Loucy (cell line): ENCODE data around the gene PLSCR5.
A peak's percentile ranks its signal among the peaks of the same experiment; 100 is the strongest.

Source experiments
- H2AFZ ChIP-seq: fragments of 200-600 bp; sonication (generic); 2 replicates; pipeline ENCODE4 v1.6.0; 2016; ENCODE audit warnings: antibody characterized with exemption, mild to moderate bottlenecking, low read length, moderate library complexity
- H3F3A ChIP-seq: fragments of 200-600 bp; 2 replicates; pipeline ENCODE4 v1.6.0; 2016; ENCODE audit warnings: antibody characterized with exemption, low read depth, mild to moderate bottlenecking
- H3K27me3 ChIP-seq: fragments of 200-600 bp; sonication (generic); 2 replicates; pipeline ENCODE4 v1.6.1; 2014; ENCODE audit warnings: low read length, mild to moderate bottlenecking; ENCODE audit not compliant: insufficient read depth, poor library complexity, severe bottlenecking
- H3K36me3 ChIP-seq: fragments of 200-600 bp; sonication (generic); 2 replicates; pipeline ENCODE4 v1.6.1; 2016; ENCODE audit warnings: low read length; ENCODE audit not compliant: insufficient read depth
- H3K4me1 ChIP-seq: fragments of 200-600 bp; sonication (generic); 2 replicates; pipeline ENCODE4 v1.5.1; 2014; ENCODE audit warnings: low read length, mild to moderate bottlenecking; ENCODE audit not compliant: insufficient read depth, poor library complexity, severe bottlenecking
- H3K4me2 ChIP-seq: fragments of 200-600 bp; sonication (generic); 2 replicates; pipeline ENCODE4 v1.6.0; 2014; ENCODE audit warnings: antibody characterized with exemption, low read length, low read depth, mild to moderate bottlenecking; ENCODE audit not compliant: poor library complexity, severe bottlenecking
- H3K4me3 ChIP-seq: fragments of 200-600 bp; sonication (generic); 2 replicates; pipeline ENCODE4 v1.5.1; 2014; ENCODE audit warnings: low read length, mild to moderate bottlenecking, mixed read lengths; ENCODE audit not compliant: poor library complexity, severe bottlenecking
- H3K79me2 ChIP-seq: fragments of 200-600 bp; sonication (generic); 2 replicates; pipeline ENCODE4 v1.6.1; 2014; ENCODE audit warnings: low read length; ENCODE audit not compliant: insufficient read depth
- H3K9ac ChIP-seq: fragments of 200-600 bp; sonication (generic); 2 replicates; pipeline ENCODE4 v1.6.0; 2014; ENCODE audit warnings: mild to moderate bottlenecking, low read depth, low read length, moderate library complexity; ENCODE audit not compliant: poor library complexity, severe bottlenecking
- H3K9me2 ChIP-seq: fragments of 200-600 bp; sonication (generic); replicated peaks from 2 replicates; pipeline ENCODE4 v1.6.1; 2016; ENCODE audit warnings: low read depth, low read length, mixed read lengths
- H3K9me3 ChIP-seq: fragments of 200-600 bp; sonication (generic); 2 replicates; pipeline ENCODE4 v1.6.1; 2014; ENCODE audit warnings: mild to moderate bottlenecking, antibody characterized with exemption, low read length, low read depth; ENCODE audit not compliant: insufficient read depth
- H4K20me1 ChIP-seq: fragments of 200-600 bp; sonication (generic); 2 replicates; pipeline ENCODE4 v1.6.0; 2014; ENCODE audit warnings: antibody characterized with exemption, low read length, mild to moderate bottlenecking; ENCODE audit not compliant: insufficient read depth, poor library complexity, severe bottlenecking
- EZH2phosphoT487 ChIP-seq: fragments of 200-600 bp; IDR thresholded peaks from 2 replicates; pipeline ENCODE4 v1.6.1; 2018; ENCODE audit warnings: antibody characterized with exemption, mild to moderate bottlenecking, moderate library complexity, borderline replicate concordance
- TF ChIP-seq, protein P1 (sequence below): fragments of 200-600 bp; sonication (generic); conservative IDR thresholded peaks from 2 replicates; pipeline ENCODE4 v1.5.1; 2014; ENCODE audit warnings: mild to moderate bottlenecking, antibody characterized with exemption, low read length

The PLSCR5 gene

DNA sequence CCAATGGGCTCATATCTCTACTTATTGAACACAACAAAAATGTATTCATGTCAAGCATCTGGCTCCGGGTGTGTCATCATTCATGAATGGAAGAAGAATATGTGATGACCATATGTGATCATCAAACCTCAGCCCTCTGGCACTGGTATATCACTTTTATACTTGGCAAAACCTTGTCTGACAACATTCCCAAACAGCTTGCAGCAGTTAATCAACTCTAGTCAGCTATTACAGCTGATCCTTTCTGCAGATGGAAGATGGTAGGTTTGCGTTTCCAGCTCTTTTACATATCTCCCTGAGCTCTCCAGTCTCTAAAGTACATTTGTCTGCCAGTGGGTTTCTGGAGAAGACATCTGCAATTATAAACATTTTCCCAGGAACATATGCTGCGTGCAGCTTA is 6.6 kb downstream of the PLSCR5 start:
- H3K4me1 ChIP-seq, result no peaks in the 10 kb centered on the region
- H3K9me2 ChIP-seq, result no peaks in the 10 kb centered on the region
- no peak overlapping the region for H3K4me3 ChIP-seq
- H3K27me3 ChIP-seq, result no peaks in the 10 kb centered on the region
- H3F3A ChIP-seq, result no peaks in the 10 kb centered on the region
- H3K9ac ChIP-seq, result no peak overlapping the region
- no peaks in the 10 kb centered on the region for H3K36me3 ChIP-seq
- no peak overlapping the region for H2AFZ ChIP-seq
- no peak overlapping the region for H3K4me2 ChIP-seq
- no peak for TF ChIP-seq EZH2phosphoT487
- TF ChIP-seq, protein P1, sequence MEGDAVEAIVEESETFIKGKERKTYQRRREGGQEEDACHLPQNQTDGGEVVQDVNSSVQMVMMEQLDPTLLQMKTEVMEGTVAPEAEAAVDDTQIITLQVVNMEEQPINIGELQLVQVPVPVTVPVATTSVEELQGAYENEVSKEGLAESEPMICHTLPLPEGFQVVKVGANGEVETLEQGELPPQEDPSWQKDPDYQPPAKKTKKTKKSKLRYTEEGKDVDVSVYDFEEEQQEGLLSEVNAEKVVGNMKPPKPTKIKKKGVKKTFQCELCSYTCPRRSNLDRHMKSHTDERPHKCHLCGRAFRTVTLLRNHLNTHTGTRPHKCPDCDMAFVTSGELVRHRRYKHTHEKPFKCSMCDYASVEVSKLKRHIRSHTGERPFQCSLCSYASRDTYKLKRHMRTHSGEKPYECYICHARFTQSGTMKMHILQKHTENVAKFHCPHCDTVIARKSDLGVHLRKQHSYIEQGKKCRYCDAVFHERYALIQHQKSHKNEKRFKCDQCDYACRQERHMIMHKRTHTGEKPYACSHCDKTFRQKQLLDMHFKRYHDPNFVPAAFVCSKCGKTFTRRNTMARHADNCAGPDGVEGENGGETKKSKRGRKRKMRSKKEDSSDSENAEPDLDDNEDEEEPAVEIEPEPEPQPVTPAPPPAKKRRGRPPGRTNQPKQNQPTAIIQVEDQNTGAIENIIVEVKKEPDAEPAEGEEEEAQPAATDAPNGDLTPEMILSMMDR, result no peak
- no peaks in the 10 kb centered on the region for H3K9me3 ChIP-seq
- H3K79me2 ChIP-seq, result no peaks in the 10 kb centered on the region
- H4K20me1 ChIP-seq, result no peaks in the 10 kb centered on the region

DNA sequence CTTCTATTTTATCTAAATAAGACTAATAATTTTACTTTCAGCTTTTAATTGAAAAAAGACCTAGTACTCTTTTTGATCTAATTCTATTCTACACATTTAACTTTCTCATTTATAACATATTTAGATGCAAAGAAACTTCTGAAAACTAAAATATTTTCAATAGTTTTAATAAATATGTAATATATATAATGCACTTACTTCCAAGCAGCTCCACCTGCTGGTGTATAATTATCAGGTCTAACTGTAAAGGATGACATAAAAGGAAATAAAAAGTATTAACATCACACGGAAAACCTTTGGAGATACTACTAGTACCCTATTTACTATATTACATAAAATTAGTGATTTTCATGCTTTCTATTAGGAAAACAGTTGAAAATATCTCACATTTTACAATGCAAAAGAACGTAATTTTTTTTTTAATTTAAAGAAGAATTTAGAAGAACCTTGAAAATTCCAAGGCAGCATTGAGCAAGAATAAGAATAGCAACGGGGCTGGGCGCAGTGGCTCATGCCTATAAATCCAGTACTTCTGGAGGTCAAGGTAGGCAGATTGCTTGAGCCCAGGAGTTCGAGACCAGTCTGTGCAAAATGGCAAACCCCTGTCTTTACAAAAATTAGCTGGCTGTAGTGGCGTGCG is 10.2 kb downstream of the PLSCR5 start:
- no peak overlapping the region for H3K4me3 ChIP-seq
- H3K9me2 ChIP-seq, result no peaks in the 10 kb centered on the region
- no peaks in the 10 kb centered on the region for H3F3A ChIP-seq
- no peaks in the 10 kb centered on the region for H3K27me3 ChIP-seq
- no peak for TF ChIP-seq EZH2phosphoT487
- TF ChIP-seq, protein P1, result peak; percentile 47
- H3K4me2 ChIP-seq, result no peak overlapping the region
- 0 out of 2 replicates have a peak overlapping the region, but pooled peaks have one; percentile 51 for H2AFZ ChIP-seq
- no peaks in the 10 kb centered on the region for H3K9me3 ChIP-seq
- H3K79me2 ChIP-seq, result no peaks in the 10 kb centered on the region
- H3K4me1 ChIP-seq, result no peaks in the 10 kb centered on the region
- no peak overlapping the region for H3K9ac ChIP-seq
- no peaks in the 10 kb centered on the region for H3K36me3 ChIP-seq
- no peaks in the 10 kb centered on the region for H4K20me1 ChIP-seq

DNA sequence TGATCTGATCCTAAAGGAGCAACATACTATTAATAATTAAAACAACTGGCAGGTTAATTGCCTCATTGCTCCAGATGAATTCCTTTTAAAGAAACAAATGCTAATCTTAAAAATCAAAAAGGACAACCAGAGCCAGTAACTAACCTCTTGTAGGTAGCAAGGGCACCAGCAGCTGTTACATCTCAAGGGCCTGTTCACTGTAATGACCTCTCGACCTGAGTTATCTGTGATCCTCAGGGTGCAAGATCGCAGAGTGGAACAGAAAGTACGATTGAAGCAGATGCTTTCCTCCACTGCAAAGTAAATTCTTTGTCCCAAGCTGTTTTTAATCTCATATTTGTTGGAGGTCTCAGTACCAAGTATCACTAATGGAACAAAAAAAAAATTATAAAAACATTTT is 11.4 kb downstream of the PLSCR5 start:
- Histone ChIP-seq H3K9ac (no peak overlapping the region), H3K27me3 (no peaks in the 10 kb centered on the region), H3K4me2 (no peak overlapping the region), H3K9me2 (no peaks in the 10 kb centered on the region), H3F3A (no peaks in the 10 kb centered on the region), H3K79me2 (no peaks in the 10 kb centered on the region), H3K9me3 (no peaks in the 10 kb centered on the region), H2AFZ (no peak overlapping the region), H3K4me3 (no peak overlapping the region), H3K36me3 (no peaks in the 10 kb centered on the region), H3K4me1 (no peaks in the 10 kb centered on the region), H4K20me1 (no peaks in the 10 kb centered on the region)
- TF ChIP-seq EZH2phosphoT487, result no peak
- TF ChIP-seq, protein P1, result no peak
